ENCODE results near the gene FBXL17. TPM values are rescaled to one million over a fixed set of nuclear protein-coding genes. Genes with fewer than 3 reads are reported as not detected.
A peak's percentile ranks its signal among the peaks of the same experiment; 100 is the strongest.

Gene FBXL17
- total RNA-seq, 1 donor from 2014 or later, result 14.2 TPM

GRCh38 chr5:107955321-107955720 is 426.6 kb downstream of the FBXL17 start:
- no peak for DNase-seq (ENCODE audit: low spot score)

- no peak for DNase-seq (ENCODE audit: low spot score)
Measured at GRCh38 chr5:107954254-107954653, 427.6 kb downstream of the FBXL17 start.

- no peak for DNase-seq (ENCODE audit: low spot score)
Measured at GRCh38 chr5:107952450-107952849, 429.4 kb downstream of the FBXL17 start.

GRCh38 chr5:107951309-107951708 is 430.6 kb downstream of the FBXL17 start:
- DNase-seq (ENCODE audit: low spot score), result no peak

GRCh38 chr5:107950776-107951175 is 431.1 kb downstream of the FBXL17 start:
- DNase-seq (ENCODE audit: low spot score), result no peak

- DNase-seq (ENCODE audit: low spot score), result no peak
Measured at GRCh38 chr5:107949688-107950341, 432.1 kb downstream of the FBXL17 start.

- DNase-seq (ENCODE audit: low spot score), result no peak
Measured at GRCh38 chr5:107948377-107948776, 433.5 kb downstream of the FBXL17 start.

- no peak for DNase-seq (ENCODE audit: low spot score)
Measured at GRCh38 chr5:107945061-107945460, 436.8 kb downstream of the FBXL17 start.

- no peak for DNase-seq (ENCODE audit: low spot score)
Measured at GRCh38 chr5:107943923-107944322, 438.0 kb downstream of the FBXL17 start.

- no peak for DNase-seq (ENCODE audit: low spot score)
Measured at GRCh38 chr5:107941036-107941435, 440.9 kb downstream of the FBXL17 start.

- peak; percentile 66 for DNase-seq (ENCODE audit: low spot score)
Measured at GRCh38 chr5:107937651-107938355, 444.1 kb downstream of the FBXL17 start.

- peak; percentile 21 for DNase-seq (ENCODE audit: low spot score)
Measured at GRCh38 chr5:107937204-107937603, 444.7 kb downstream of the FBXL17 start.

GRCh38 chr5:107936515-107936914 is 445.4 kb downstream of the FBXL17 start:
- DNase-seq (ENCODE audit: low spot score), result no peak

GRCh38 chr5:107935645-107936044 is 446.3 kb downstream of the FBXL17 start:
- no peak for DNase-seq (ENCODE audit: low spot score)

GRCh38 chr5:107933326-107933725 is 448.6 kb downstream of the FBXL17 start:
- DNase-seq (ENCODE audit: low spot score), result no peak

GRCh38 chr5:107930891-107931290 is 451.0 kb downstream of the FBXL17 start:
- no peak for DNase-seq (ENCODE audit: low spot score)

GRCh38 chr5:107930092-107930491 is 451.8 kb downstream of the FBXL17 start:
- DNase-seq (ENCODE audit: low spot score), result no peak

- DNase-seq (ENCODE audit: low spot score), result no peak
Measured at GRCh38 chr5:107929080-107929479, 452.8 kb downstream of the FBXL17 start.

GRCh38 chr5:107926121-107926520 is 455.8 kb downstream of the FBXL17 start:
- DNase-seq (ENCODE audit: low spot score), result no peak

GRCh38 chr5:107925200-107925599 is 456.7 kb downstream of the FBXL17 start:
- DNase-seq (ENCODE audit: low spot score), result no peak

- DNase-seq (ENCODE audit: low spot score), result no peak
Measured at GRCh38 chr5:107919969-107920368, 461.9 kb downstream of the FBXL17 start.

- DNase-seq (ENCODE audit: low spot score), result no peak
Measured at GRCh38 chr5:107919361-107919760, 462.5 kb downstream of the FBXL17 start.

- DNase-seq (ENCODE audit: low spot score), result no peak
Measured at GRCh38 chr5:107917983-107918382, 463.9 kb downstream of the FBXL17 start.
